T-cell (primary cell): ENCODE results near the gene ACOT12. TPM values are rescaled to one million over a fixed set of nuclear protein-coding genes. Genes with fewer than 3 reads are reported as not detected.

Experiments used
- ATAC-seq, 4 experiments: fragments of 200-7000 bp in 3 of 4; fragments of 150-1000 bp in 1 of 4; cut with Tn5 transposase; replicated peaks in 1 of 4; 1 replicate in 3 of 4; 2 replicates in 1 of 4; pipeline ENCODE4 v1.10.0; 2021; ENCODE audit warnings: moderate library complexity in 3 of 4, mild to moderate bottlenecking in 2 of 4, moderate number of reproducible peaks in 1 of 4
- CTCF ChIA-PET, 2 donors: fragments of 300-600 bp; sonication (Branson Sonifier 250); formaldehyde crosslinking; loops; one replicate each; lab custom pipeline; 2022; ENCODE audit warnings: antibody characterized with exemption in 2 of 2; lab: Charles Lee
- POLR2A ChIA-PET, 2 donors: fragments of 300-600 bp; sonication (Branson Sonifier 250); formaldehyde crosslinking; loops; one replicate each; lab custom pipeline; 2022; ENCODE audit warnings: antibody characterized with exemption in 2 of 2; lab: Charles Lee
- DNase-seq, 35 experiments: peaks; one replicate each; pipeline versions ENCODE4 v3.0.0 to v3.0.0-alpha.2; 2013 to 2023
- H3K27ac ChIP-seq: one replicate; pipeline ENCODE4 v1.5.1; 2013; ENCODE audit warnings: low read length
- H3K27me3 ChIP-seq, 2 experiments: replicated peaks in 1 of 2; 1 replicate in 1 of 2; 2 replicates in 1 of 2; pipeline versions ENCODE4 v1.6.1 to v1.7.0; 2013; ENCODE audit warnings: low read length in 1 of 2, mixed read lengths in 1 of 2; ENCODE audit not compliant: control insufficient read depth in 2 of 2, insufficient read depth in 2 of 2; ENCODE audit errors: extremely low read depth in 1 of 2
- H3K36me3 ChIP-seq, 2 donors: 1 replicate in 1 of 2; 2 replicates in 1 of 2; pipeline versions ENCODE4 v1.6.1 to v1.7.0; 2013; ENCODE audit warnings: low read length in 1 of 2; ENCODE audit not compliant: control insufficient read depth in 2 of 2, insufficient read depth in 1 of 2; ENCODE audit errors: extremely low read depth in 1 of 2
- H3K4me1 ChIP-seq, 2 experiments: 1 replicate in 1 of 2; 2 replicates in 1 of 2; pipeline versions ENCODE4 v1.6.1 to v1.7.0; 2013; ENCODE audit warnings: low read length in 2 of 2, mixed read lengths in 1 of 2; ENCODE audit not compliant: insufficient read depth in 2 of 2, control insufficient read depth in 1 of 2; ENCODE audit errors: extremely low read depth in 1 of 2
- H3K4me3 ChIP-seq, 2 donors: 1 replicate in 1 of 2; 2 replicates in 1 of 2; pipeline versions ENCODE4 v1.5.1 to v1.7.0; 2013; ENCODE audit warnings: mild to moderate bottlenecking in 2 of 2, low read length in 1 of 2, moderate library complexity in 1 of 2; ENCODE audit not compliant: control insufficient read depth in 1 of 2; ENCODE audit errors: extremely low read depth in 1 of 2
- H3K9me3 ChIP-seq: 2 replicates; pipeline ENCODE4 v1.7.0; 2013
- H3K27ac Mint-ChIP-seq, 2 donors: one replicate each; pipeline ENCODE4 v1.8.0; 2020 to 2021; ENCODE audit warnings: mild to moderate bottlenecking in 2 of 2, mixed read lengths in 2 of 2
- H3K27me3 Mint-ChIP-seq, 2 donors: one replicate each; pipeline ENCODE4 v1.8.0; 2021 to 2022; ENCODE audit warnings: mixed read lengths in 2 of 2
- H3K36me3 Mint-ChIP-seq: one replicate; pipeline ENCODE4 v1.8.0; 2021; ENCODE audit warnings: mixed read lengths
- H3K4me1 Mint-ChIP-seq, 3 donors: one replicate each; pipeline ENCODE4 v1.8.0; 2020 to 2022; ENCODE audit warnings: mixed read lengths in 3 of 3, mild to moderate bottlenecking in 1 of 3
- H3K4me3 Mint-ChIP-seq, 3 donors: one replicate each; pipeline ENCODE4 v1.8.0; 2020 to 2022; ENCODE audit warnings: mild to moderate bottlenecking in 3 of 3, mixed read lengths in 3 of 3, moderate library complexity in 3 of 3
- H3K9me3 Mint-ChIP-seq, 3 donors: one replicate each; pipeline ENCODE4 v1.8.0; 2020 to 2022; ENCODE audit warnings: mixed read lengths in 3 of 3
- WGBS: methylation state at CpG from one replicate; pipeline ENCODE4 v1.1.5; 2013; ENCODE audit warnings: missing lambda C conversion rate; ENCODE audit not compliant: insufficient coverage; 5-methylcytosine and 5-hydroxymethylcytosine counted together
- total RNA-seq, 35 experiments: library from RNA in 6 of 35; stranded (reverse) in 6 of 35; fragments of 120-200 nt in 1 of 35; gene quantifications; one replicate each; pipeline versions ENCODE4 v1.2.1 to v1.2.4 and lab custom pipeline; 2013 to 2026

Gene ACOT12
- total RNA-seq, 5 donors from 2014 or later (not counting 1 experiment from before 2014, with no cell fraction given): 0.22 TPM; not detected in 4

DNA sequence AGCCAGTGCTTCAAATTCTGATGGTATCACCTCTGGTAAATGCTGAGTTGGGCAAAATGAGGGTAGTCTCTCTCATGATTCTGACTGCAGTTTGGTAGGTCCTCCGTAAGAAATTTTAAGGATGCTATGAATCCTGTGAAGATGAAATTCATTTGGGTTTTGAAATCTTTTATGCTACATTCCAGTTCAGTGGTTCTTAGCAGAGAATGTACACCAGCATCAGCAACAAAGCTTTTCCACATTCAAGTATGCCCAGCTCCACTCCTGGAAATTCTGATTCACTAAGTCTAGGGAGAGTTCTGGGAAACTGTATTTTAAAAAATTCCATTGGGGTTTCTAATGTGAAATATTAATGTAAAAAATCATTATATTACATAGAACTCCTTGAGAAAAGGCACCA, 33.6 kb upstream of the ACOT12 start:
- Histone ChIP-seq H3K36me3 (no peaks in the 10 kb centered on the region), H3K4me3 (no peak overlapping the region), H3K4me1 (no peaks in the 10 kb centered on the region), H3K9me3 (no peaks in the 10 kb centered on the region), H3K27me3 (no peaks in the 10 kb centered on the region), H3K27ac (no peak overlapping the region)
- ChIA-PET CTCF (interaction anchor here in 1 of 2 donors (1.5 to 3.8 kb wide), 2 partner anchors 738 to 798 kb away, joined by 5 to 28 read pairs; no protein-coding TSS in a partner anchor), POLR2A (no interaction called here)
- WGBS: no CpG with 5 or more reads among the region's 1 CpG
- Mint-ChIP-seq H3K9me3 (no peaks in the 10 kb centered on the region), H3K36me3 (peaks cover 6% of the 10 kb centered on the region), H3K4me1 (peaks cover 9 to 11% (median 10%) of the 10 kb centered on the region in 3 donors), H3K27me3 (no peaks in the 10 kb centered on the region), H3K27ac (no peak overlapping the region), H3K4me3 (no peak overlapping the region)
- ATAC-seq (no peak), DNase-seq (no peak)

DNA sequence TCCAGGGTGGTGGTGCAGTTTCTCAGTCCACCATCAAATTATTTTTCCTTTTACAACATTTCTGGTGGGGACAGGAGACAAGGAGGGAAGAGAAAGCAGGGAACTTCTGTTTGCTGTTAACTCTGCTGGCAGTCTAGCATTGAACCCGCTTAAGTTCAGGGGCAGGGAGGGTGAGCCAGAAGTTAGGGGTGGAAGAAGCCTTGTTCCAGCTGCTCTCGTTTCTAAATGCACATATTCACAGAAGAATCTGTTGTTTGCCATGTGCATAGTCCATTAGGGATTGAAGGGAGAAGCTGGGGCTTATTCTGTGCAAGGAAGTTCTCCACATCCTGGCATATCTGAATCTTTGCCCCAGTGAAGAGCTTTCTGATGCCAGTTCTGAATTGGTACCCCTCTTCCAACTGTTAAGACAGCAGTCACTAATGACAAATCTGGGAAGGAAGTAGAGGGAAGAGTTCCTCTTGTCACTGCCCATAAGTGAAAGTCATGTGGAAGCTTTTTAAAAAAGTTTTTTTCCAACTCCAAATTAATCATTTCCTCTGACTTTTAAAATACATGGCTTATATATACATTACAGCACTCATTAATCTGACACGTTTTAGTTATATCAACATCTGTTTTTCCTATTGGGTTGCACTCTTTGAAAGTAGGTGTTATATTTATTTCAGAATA, 32.6 kb upstream of the ACOT12 start:
- Histone ChIP-seq H3K9me3 (no peaks in the 10 kb centered on the region), H3K4me1 (no peaks in the 10 kb centered on the region), H3K4me3 (no peak overlapping the region), H3K36me3 (no peaks in the 10 kb centered on the region), H3K27me3 (no peaks in the 10 kb centered on the region), H3K27ac (no peak overlapping the region)
- no peaks in the 10 kb centered on the region for H3K9me3 Mint-ChIP-seq
- H3K27ac Mint-ChIP-seq: peak overlapping the region; percentile 19 to 50
- DNase-seq (no peak), ATAC-seq (no peak)
- ChIA-PET POLR2A (interaction anchor here (0.5 to 0.6 kb wide), 2 partner anchors 443 to 502 kb away, joined by 3 to 5 read pairs; no protein-coding TSS in a partner anchor), CTCF (interaction anchor here (0.6 to 3.8 kb wide), 8 partner anchors 738 to 800 kb away, joined by 3 to 28 read pairs (median 5); no protein-coding TSS in a partner anchor)
- peaks cover 13% of the 10 kb centered on the region for H3K36me3 Mint-ChIP-seq
- H3K27me3 Mint-ChIP-seq: no peaks in the 10 kb centered on the region
- no CpG with 5 or more reads among the region's 3 CpGs for WGBS
- no peak overlapping the region for H3K4me3 Mint-ChIP-seq
- peaks cover 9 to 11% (median 10%) of the 10 kb centered on the region in 3 donors for H3K4me1 Mint-ChIP-seq

DNA sequence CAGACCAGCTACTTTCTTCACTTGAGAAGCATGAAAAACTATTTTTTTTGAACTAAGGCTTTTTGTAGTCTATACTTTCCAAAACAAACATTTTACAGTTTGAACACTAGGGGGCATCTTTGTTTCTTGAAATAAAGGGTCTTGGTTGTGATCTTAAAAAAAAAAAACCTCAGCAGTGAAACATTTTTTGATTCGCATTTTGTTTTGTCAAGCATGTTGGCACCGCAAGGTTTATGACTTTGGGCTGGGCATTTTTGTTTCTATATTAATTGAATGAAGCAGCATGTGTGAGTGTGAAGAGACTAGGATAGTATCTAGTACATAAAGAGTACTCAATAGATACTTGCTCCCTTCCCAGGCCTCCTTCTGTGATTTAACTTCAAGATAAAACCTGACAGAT, 31.6 kb upstream of the ACOT12 start:
- H3K9me3 Mint-ChIP-seq: no peaks in the 10 kb centered on the region
- no peaks in the 10 kb centered on the region for H3K4me1 ChIP-seq
- H3K27ac ChIP-seq: no peak overlapping the region

DNA sequence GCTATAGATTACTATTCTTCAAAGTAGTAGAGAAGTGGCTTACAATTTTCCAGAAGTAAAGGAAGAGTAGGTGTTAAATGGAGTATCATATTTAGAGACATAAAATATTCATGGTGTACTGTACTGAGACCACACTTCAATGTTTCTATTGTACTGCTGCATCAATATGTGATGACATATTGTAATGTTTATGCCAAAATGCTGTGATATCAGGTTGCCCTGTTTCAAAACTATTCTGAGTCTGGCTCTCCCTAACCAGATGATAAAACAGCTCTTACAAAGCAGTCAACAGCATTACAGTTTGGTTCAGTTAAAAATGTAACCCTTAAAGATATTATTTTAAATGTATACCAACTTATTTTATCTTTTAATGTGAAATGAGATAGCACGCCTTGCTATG, 30.8 kb upstream of the ACOT12 start:
- H3K9me3 Mint-ChIP-seq: no peaks in the 10 kb centered on the region
- H3K36me3 Mint-ChIP-seq: peaks cover 29% of the 10 kb centered on the region
- H3K4me3 ChIP-seq: no peak overlapping the region
- no peaks in the 10 kb centered on the region for H3K27me3 ChIP-seq
- H3K4me3 Mint-ChIP-seq: no peak overlapping the region
- no peaks in the 10 kb centered on the region for H3K4me1 ChIP-seq
- no peaks in the 10 kb centered on the region for H3K9me3 ChIP-seq
- DNase-seq (no peak), ATAC-seq (no peak)
- H3K4me1 Mint-ChIP-seq: peaks cover 11 to 17% (median 16%) of the 10 kb centered on the region in 3 donors
- ChIA-PET CTCF (interaction anchor here (0.6 to 3.8 kb wide), 8 partner anchors 16 to 839 kb away, joined by 3 to 28 read pairs (median 4); no protein-coding TSS in a partner anchor), POLR2A (no interaction called here)
- H3K36me3 ChIP-seq: peaks cover 0 to 8% of the 10 kb centered on the region in 2 donors
- no peak overlapping the region for H3K27ac ChIP-seq
- H3K27ac Mint-ChIP-seq: no peak overlapping the region
- WGBS: no CpG with 5 or more reads among the region's 1 CpG
- H3K27me3 Mint-ChIP-seq: no peaks in the 10 kb centered on the region

More for the DNA sequence above, 31.6 kb upstream of the ACOT12 start:
- Mint-ChIP-seq H3K27ac (peak overlapping the region in 1 of 2 donors; percentile 71), H3K36me3 (peaks cover 22% of the 10 kb centered on the region), H3K4me3 (no peak overlapping the region), H3K4me1 (peaks cover 11 to 12% (median 11%) of the 10 kb centered on the region in 3 donors), H3K27me3 (no peaks in the 10 kb centered on the region)
- ChIA-PET CTCF (interaction anchor here (0.6 to 3.8 kb wide), 14 partner anchors 15 to 838 kb away, joined by 3 to 28 read pairs (median 3); no protein-coding TSS in a partner anchor), POLR2A (no interaction called here)
- Histone ChIP-seq H3K9me3 (no peaks in the 10 kb centered on the region), H3K27me3 (no peaks in the 10 kb centered on the region), H3K4me3 (no peak overlapping the region), H3K36me3 (peaks cover 0 to 1% of the 10 kb centered on the region in 2 donors)
- peak in 3 of 4 experiments; percentile 30 to 64 (median 46) for ATAC-seq
- no CpG with 5 or more reads among the region's 2 CpGs for WGBS
- DNase-seq: peak in 2 of 35 experiments; percentile 13 to 55

DNA sequence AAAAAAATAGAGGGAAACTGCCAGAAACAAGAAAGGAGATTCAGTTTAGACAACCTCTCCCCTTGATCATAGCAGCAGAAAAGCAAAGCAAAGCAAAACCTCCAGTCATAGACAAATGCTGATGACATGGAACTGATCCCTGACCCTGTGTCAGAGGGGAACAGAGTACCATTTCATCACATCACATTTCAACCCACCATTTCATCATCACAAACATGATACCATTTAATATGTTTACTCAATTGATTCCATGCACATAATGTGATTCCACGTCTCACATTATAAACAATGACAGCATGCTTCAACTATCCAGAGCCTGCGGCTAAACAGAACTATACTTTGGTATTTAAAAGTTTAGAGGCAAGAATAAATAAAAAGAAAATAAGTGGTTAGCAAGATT, 28.7 kb upstream of the ACOT12 start:
- POLR2A ChIA-PET: no interaction called here
- DNase-seq: no peak
- CTCF ChIA-PET: interaction anchor here in 1 of 2 donors (1.6 kb wide), 1 partner anchor 743 kb away, joined by 5 read pairs; no protein-coding TSS in a partner anchor
- H3K9me3 Mint-ChIP-seq: no peaks in the 10 kb centered on the region
- peaks cover 0 to 14% of the 10 kb centered on the region in 2 donors for H3K36me3 ChIP-seq
- H3K27me3 ChIP-seq: no peaks in the 10 kb centered on the region
- H3K9me3 ChIP-seq: no peaks in the 10 kb centered on the region
- H3K4me3 Mint-ChIP-seq: no peak overlapping the region
- ATAC-seq: no peak
- H3K4me3 ChIP-seq: no peak overlapping the region
- H3K36me3 Mint-ChIP-seq: peaks cover 35% of the 10 kb centered on the region
- no CpG with 5 or more reads among the region's 2 CpGs for WGBS
- H3K27ac ChIP-seq: no peak overlapping the region
- peaks cover 11 to 17% (median 16%) of the 10 kb centered on the region in 3 donors for H3K4me1 Mint-ChIP-seq
- no peaks in the 10 kb centered on the region for H3K27me3 Mint-ChIP-seq
- H3K27ac Mint-ChIP-seq: no peak overlapping the region
- no peaks in the 10 kb centered on the region for H3K4me1 ChIP-seq

DNA sequence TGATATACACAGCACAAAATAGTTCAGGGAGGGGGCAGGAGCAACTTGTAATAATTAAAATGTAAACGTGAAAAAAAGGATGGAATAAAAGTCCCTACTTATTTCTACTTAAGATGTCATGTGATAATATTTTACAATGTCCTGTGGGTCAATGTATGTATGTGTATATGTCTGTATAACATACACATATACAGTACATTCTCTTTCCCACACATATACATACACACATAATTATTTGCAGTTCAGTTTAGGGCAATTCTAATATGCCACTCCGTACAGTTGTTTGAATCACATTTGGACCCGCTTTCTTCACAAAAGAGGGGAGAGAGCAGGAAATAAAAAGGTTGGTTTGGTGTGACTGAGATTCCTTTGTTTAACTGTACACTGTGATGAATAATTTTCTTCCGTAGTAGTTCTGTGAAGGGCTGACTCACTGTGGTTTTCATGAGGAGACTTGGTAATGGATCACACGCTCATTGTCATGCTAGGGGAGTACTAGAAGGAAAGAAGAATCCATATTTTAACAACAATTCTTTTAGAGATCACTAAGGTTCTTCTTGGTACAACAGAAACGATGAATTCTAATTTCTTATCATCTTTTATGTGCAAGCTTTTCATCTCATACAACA, 26.2 kb upstream of the ACOT12 start:
- peaks cover 0 to 8% (median 5%) of the 10 kb centered on the region in 3 donors for H3K4me1 Mint-ChIP-seq
- ChIA-PET CTCF (no interaction called here), POLR2A (no interaction called here)
- ATAC-seq: peak in 2 of 4 experiments; percentile 41 to 62
- H3K4me3 ChIP-seq: no peak overlapping the region
- H3K9me3 ChIP-seq: no peaks in the 10 kb centered on the region
- no peak overlapping the region for H3K27ac ChIP-seq
- peaks cover 44% of the 10 kb centered on the region for H3K36me3 Mint-ChIP-seq
- no peaks in the 10 kb centered on the region for H3K9me3 Mint-ChIP-seq
- 45% methylated on average over 2 of the region's 6 CpGs for WGBS
- no peak overlapping the region for H3K27ac Mint-ChIP-seq
- no peak for DNase-seq
- H3K27me3 Mint-ChIP-seq: no peaks in the 10 kb centered on the region
- no peaks in the 10 kb centered on the region for H3K4me1 ChIP-seq
- H3K27me3 ChIP-seq: no peaks in the 10 kb centered on the region
- H3K36me3 ChIP-seq: peaks cover 0 to 14% of the 10 kb centered on the region in 2 donors
- H3K4me3 Mint-ChIP-seq: no peak overlapping the region
